Measurements from ENCODE around the gene PLEKHA7.
"Not testable (repeated sequence)": the region's sequence is repeated elsewhere in the genome, so short reads cannot be mapped to it uniquely, and the experiment has no call there.

PLEKHA7 gene

GRCh38 chr11:16880184-16880801 is 133.9 kb downstream of the PLEKHA7 start:
- no peak for DNase-seq (ENCODE audit: low spot score)

- no peak for DNase-seq (ENCODE audit: low spot score)
Observed at GRCh38 chr11:16879690-16880089, 134.5 kb downstream of the PLEKHA7 start.

GRCh38 chr11:16876837-16877236 is 137.4 kb downstream of the PLEKHA7 start:
- DNase-seq (ENCODE audit: low spot score), result no peak

- no peak for DNase-seq (ENCODE audit: low spot score)
Observed at GRCh38 chr11:16876053-16876752, 138.0 kb downstream of the PLEKHA7 start.

- DNase-seq (ENCODE audit: low spot score), result no peak
Observed at GRCh38 chr11:16874275-16874975, 139.8 kb downstream of the PLEKHA7 start.

GRCh38 chr11:16873289-16873688 is 140.9 kb downstream of the PLEKHA7 start:
- no peak for DNase-seq (ENCODE audit: low spot score)

GRCh38 chr11:16871368-16871767 is 142.8 kb downstream of the PLEKHA7 start:
- no peak for DNase-seq (ENCODE audit: low spot score)

GRCh38 chr11:16867097-16867496 is 147.1 kb downstream of the PLEKHA7 start:
- DNase-seq (ENCODE audit: low spot score), result no peak

GRCh38 chr11:16864428-16864827 is 149.8 kb downstream of the PLEKHA7 start:
- not testable (repeated sequence) for DNase-seq (ENCODE audit: low spot score)

GRCh38 chr11:16863389-16863788 is 150.8 kb downstream of the PLEKHA7 start:
- DNase-seq (ENCODE audit: low spot score), result no peak

GRCh38 chr11:16862726-16863125 is 151.5 kb downstream of the PLEKHA7 start:
- DNase-seq (ENCODE audit: low spot score), result no peak

GRCh38 chr11:16861862-16862261 is 152.4 kb downstream of the PLEKHA7 start:
- no peak for DNase-seq (ENCODE audit: low spot score)

GRCh38 chr11:16860617-16861016 is 153.6 kb downstream of the PLEKHA7 start:
- no peak for DNase-seq (ENCODE audit: low spot score)

- no peak for DNase-seq (ENCODE audit: low spot score)
Observed at GRCh38 chr11:16859651-16860050, 154.6 kb downstream of the PLEKHA7 start.

GRCh38 chr11:16857186-16857585 is 157.0 kb downstream of the PLEKHA7 start:
- DNase-seq (ENCODE audit: low spot score), result no peak

- DNase-seq (ENCODE audit: low spot score), result no peak
Observed at GRCh38 chr11:16856022-16856471, 158.2 kb downstream of the PLEKHA7 start.

GRCh38 chr11:16854979-16855378 is 159.2 kb downstream of the PLEKHA7 start:
- no peak for DNase-seq (ENCODE audit: low spot score)

- no peak for DNase-seq (ENCODE audit: low spot score)
Observed at GRCh38 chr11:16853859-16854258, 160.4 kb downstream of the PLEKHA7 start.

- no peak for DNase-seq (ENCODE audit: low spot score)
Observed at GRCh38 chr11:16853266-16853665, 160.9 kb downstream of the PLEKHA7 start.

GRCh38 chr11:16846305-16846704 is 167.9 kb downstream of the PLEKHA7 start:
- DNase-seq (ENCODE audit: low spot score), result no peak

GRCh38 chr11:16844268-16844771 is 169.9 kb downstream of the PLEKHA7 start:
- no peak for DNase-seq (ENCODE audit: low spot score)

- no peak for DNase-seq (ENCODE audit: low spot score)
Observed at GRCh38 chr11:16843294-16843693, 170.9 kb downstream of the PLEKHA7 start.

GRCh38 chr11:16841984-16842383 is 172.2 kb downstream of the PLEKHA7 start:
- DNase-seq (ENCODE audit: low spot score), result no peak

All from iPS-NIHi11 (cell line).